EL (cell line): ENCODE measurements around the gene POPDC2.

ENCODE experiments used
- DNase-seq: peaks from one replicate; pipeline ENCODE4 v3.0.0-alpha.2; 2016

Gene POPDC2

GRCh38 chr3:119639494-119640350, 20.7 kb downstream of the POPDC2 start:
- peak; percentile 21 for DNase-seq

DNA sequence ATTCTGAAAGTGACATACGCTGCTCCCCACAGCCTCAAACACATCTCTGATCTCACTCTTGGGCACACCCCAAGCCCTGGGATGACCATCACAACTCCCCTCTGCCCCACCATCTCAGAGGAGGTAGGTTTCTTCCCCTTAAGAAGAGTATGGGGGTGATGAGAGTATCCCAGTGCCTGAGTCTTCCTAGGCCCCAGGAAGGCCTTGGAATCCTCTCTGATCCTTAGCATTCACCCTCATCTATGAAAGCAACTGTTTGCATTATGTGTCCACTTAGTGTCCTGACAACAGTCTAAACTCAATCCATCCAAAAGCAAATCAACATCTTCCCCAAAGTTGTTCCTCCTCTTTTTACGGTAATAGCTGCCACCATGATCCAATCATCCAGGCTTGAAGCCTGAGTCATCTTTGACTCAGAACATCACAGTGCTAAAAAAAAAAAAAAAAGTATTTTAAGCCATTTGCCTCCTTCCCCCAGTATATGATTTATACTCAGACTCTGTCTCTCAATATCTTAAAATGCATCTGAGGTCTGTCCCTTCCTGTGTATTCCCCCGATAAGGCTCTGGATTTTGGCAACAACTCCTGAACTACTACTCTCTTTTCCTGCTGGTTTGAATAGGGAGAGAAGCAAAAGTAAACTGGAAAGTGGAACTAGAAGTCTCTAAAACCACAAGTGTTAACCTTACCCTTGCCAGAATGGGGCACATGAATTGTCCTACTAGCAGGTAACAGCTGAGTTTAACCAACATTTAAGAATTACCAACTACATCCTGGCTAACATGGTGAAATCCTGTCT, 22.5 kb downstream of the POPDC2 start:
- peak; percentile 89 for DNase-seq

DNA sequence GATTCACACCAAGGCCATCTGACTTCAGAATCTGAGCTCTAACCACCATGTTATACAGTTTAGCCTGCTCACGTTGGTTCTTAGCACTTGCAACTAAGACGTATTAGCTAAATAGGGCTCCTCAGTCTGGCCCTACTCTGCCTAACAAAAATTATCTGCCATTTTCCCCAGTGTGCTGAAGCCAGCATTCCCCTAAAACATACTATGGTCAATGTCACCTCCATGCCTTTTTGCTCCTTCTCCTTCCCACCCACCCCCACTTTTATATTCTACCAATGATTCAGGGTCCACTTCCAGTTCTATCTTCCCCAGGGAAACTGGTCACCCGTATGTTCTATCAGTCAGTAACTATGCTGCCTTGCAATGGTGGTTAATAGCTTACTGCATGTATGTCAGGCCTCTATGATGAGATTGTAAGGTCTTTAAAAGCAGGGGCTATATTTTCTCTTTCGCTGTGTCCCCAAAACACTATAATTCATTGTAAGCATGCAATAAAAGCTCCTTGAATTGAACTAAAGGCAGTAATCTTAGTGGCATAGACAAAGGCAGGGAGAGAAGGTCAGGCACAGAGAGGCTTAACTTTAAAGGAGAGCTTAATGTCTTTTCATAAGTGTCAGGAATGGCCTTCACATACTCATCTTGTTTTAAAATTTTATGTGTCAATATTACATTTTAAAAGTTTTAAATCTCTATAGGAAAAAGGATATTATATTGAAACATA, 23.3 kb downstream of the POPDC2 start:
- DNase-seq = no peak

DNA sequence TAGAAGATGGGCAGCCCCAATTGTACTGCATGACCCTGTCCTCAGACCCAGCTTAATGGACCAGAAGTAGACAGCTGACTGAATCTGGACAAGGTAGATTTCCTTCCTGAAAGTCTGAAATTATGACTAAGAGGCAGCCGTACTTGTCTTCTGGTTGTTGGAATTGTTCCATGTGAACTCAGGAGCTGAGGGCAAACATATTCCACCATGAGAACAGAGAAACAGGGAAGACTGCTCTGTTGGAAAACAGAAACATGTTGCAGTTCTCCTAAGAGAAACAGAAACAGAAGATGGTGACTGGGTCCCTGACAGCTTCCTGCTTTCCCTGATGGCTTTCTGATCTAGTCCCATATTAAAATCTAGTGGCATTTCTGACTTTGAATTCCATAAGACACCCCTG, 24.1 kb downstream of the POPDC2 start:
- DNase-seq = peak; percentile 22

GRCh38 chr3:119635719-119636118, 24.7 kb downstream of the POPDC2 start:
- DNase-seq = no peak

GRCh38 chr3:119632829-119633228, 27.6 kb downstream of the POPDC2 start:
- no peak for DNase-seq

DNA sequence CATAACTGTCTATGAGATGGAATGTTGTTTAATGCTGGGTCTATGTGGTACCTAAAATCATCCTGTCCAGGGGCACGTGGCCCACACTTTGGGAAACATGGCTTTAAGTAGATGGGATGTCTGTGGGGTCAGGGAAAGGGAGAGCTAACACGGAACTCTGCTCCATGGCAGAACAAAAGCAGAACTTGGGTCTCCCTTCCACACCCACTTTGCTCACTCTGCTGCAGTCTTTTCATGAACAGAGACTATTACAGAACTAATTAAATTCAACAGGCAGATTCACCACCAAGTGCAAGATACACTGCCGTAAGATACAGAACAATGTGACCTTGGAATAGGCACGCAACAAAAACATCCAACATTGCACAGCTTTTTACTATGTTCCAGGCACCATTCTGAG, 28.2 kb downstream of the POPDC2 start:
- no peak for DNase-seq

- DNase-seq = no peak
These were observed 28.9 kb downstream of the POPDC2 start for GRCh38 chr3:119631516-119631915.

DNA sequence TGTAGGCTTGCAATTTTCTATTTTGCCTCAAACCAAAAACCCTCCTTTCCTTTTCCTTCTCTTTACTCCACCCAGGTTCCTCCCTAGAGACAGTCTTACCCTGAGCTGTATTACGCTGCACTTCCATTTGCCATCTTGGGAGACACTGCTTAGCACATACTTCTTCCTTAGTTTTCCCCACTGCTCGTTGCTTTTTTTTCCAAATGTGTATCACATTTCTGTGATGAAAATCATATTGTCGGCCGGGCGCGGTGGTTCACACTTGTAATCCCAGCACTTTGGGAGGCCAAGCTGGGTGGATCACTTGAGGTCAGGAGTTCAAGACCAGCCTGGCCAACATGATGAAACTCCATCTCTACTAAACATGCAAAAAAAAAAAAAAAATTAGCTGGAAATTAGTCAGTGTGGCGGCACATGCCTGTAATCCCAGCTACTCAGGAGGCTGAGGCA, 29.5 kb downstream of the POPDC2 start:
- no peak for DNase-seq

GRCh38 chr3:119630128-119630879, 30.1 kb downstream of the POPDC2 start:
- DNase-seq = peak; percentile 52

DNA sequence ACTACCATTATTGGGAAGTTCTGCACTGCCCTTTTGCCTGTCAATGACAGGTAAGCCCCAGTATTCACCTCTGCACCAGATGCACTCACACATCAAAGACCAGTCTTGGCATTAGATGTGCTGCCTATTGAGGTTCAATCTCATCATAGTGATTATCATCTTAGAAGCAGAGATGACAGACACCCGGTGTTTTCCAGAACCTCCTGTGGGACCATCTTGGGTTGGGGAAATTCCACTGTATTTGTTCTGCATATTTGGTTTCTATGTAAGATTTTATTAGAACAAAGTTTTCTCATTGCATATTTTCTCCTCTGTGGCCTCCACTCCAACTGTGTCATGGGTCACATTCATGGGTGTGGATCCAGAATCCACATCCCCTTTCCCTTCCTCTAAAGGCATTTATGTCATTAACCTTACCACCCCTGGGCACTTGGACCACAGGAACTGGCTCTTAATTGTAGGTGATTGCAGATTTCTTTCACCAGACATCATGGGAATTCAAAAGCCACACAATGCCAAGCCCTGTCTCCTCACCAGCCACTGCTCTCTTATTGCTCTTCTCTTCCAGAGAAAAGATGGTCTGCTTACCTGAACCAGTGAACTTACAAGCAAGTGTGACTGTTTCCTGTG, 31.5 kb downstream of the POPDC2 start:
- peak; percentile 61 for DNase-seq

DNA sequence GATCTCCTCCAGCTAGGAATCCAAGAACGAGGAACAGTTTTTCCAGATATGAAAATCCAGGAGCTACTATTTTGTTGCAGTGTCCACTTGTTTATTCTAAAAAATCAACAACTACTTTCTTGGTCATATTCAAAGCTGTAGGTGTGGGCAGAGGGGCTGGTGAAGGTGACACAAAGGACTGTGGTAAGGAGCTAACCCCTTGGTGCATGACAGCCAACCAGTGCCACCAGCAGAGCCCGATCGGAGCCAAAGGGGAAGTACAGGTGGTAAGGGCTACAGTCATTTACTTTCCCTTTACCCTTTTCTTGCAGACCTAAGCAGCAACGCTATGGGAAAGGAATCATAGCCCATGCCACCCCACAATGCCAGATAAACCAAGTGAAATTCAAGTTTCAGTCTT, 32.0 kb downstream of the POPDC2 start:
- no peak for DNase-seq

DNA sequence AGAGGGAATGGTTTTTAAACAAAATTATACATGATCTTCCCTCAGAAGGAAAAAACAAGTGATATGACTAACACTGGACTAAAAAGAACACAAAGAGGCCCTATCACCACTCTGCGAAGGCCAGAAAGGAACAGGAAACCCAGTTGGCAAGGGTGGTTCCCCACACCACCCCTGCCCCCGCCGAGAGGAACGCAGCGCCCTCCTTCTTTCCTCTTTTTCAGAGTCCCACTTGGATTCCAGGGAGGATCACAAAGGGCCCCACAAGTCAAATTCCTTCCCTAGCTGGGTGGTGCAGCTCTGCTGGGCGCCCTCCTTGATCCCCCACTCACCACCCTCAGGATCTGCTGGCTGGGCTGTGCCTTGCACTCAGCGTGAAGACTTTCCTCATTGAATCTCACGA, 32.9 kb downstream of the POPDC2 start:
- DNase-seq = no peak

GRCh38 chr3:119626196-119626595, 34.2 kb downstream of the POPDC2 start:
- no peak for DNase-seq

GRCh38 chr3:119625451-119626153, 34.8 kb downstream of the POPDC2 start:
- no peak for DNase-seq

GRCh38 chr3:119624002-119624720, 36.2 kb downstream of the POPDC2 start:
- no peak for DNase-seq

- DNase-seq = no peak
These were observed 39.5 kb downstream of the POPDC2 start for GRCh38 chr3:119620899-119621298.

- no peak for DNase-seq
These were observed 41.3 kb downstream of the POPDC2 start for GRCh38 chr3:119619094-119619493.

DNA sequence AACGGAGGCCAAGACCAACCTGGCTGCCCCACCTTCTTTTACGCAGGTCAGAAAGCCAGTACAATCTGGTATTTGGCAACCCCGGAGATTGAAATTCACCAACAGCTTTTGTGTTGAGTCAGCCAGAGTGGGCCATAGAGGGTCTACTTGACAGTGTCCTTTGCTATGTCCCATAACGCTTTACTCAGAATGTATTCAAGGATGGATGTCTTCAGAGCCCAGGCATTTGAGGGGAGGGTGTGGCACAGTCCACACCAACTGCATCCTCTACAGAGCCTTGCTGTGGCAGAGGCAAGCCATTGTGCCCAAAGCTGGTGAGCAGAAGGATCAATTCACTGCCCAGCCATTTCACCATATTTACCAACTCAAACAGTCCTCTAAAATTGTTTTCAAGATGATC, 44.3 kb downstream of the POPDC2 start:
- DNase-seq = no peak

- no peak for DNase-seq
These were observed 46.5 kb downstream of the POPDC2 start for GRCh38 chr3:119613872-119614271.

- DNase-seq = no peak
These were observed 47.2 kb downstream of the POPDC2 start for GRCh38 chr3:119613201-119613600.
